ENCODE data around the gene PAPPA2.

The PAPPA2 gene

DNA sequence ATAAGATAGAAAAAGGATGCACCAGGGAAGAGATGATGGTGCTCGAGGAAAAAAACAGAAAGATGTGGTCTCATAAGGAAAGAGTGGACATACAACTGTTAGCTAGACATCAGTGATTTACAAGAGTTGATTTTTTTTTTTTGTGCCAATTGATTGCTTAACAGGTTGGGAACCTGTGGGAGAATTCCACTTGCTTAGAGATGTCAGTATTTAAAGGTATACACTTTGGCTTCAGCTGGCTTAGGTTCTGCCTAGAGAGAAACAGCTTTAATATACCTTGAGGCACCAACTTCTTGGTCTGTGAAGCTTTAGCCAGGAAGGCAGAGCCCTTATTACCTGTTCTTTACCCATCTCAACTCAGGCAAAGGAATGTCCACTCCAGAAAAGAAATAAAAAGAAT lies 303.8 kb downstream of the PAPPA2 start:
- no peak for DNase-seq (ENCODE audit: extremely low read depth, insufficient read length)
- TF ChIP-seq, protein P1, sequence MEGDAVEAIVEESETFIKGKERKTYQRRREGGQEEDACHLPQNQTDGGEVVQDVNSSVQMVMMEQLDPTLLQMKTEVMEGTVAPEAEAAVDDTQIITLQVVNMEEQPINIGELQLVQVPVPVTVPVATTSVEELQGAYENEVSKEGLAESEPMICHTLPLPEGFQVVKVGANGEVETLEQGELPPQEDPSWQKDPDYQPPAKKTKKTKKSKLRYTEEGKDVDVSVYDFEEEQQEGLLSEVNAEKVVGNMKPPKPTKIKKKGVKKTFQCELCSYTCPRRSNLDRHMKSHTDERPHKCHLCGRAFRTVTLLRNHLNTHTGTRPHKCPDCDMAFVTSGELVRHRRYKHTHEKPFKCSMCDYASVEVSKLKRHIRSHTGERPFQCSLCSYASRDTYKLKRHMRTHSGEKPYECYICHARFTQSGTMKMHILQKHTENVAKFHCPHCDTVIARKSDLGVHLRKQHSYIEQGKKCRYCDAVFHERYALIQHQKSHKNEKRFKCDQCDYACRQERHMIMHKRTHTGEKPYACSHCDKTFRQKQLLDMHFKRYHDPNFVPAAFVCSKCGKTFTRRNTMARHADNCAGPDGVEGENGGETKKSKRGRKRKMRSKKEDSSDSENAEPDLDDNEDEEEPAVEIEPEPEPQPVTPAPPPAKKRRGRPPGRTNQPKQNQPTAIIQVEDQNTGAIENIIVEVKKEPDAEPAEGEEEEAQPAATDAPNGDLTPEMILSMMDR (IDR thresholded peaks at IDR 0.05; ENCODE audit: insufficient read depth, low read length, poor library complexity, severe bottlenecking), result no peak
- H3K27me3 ChIP-seq (replicated peaks; ENCODE audit: control insufficient read depth, insufficient read depth, low read length), result no peaks in the 10 kb centered on the region
- H3K4me3 ChIP-seq (replicated peaks; ENCODE audit: low read depth, low read length), result no peak overlapping the region
- no peaks in the 10 kb centered on the region for H3K36me3 ChIP-seq (ENCODE audit: control insufficient read depth, insufficient read depth, low read length)

DNA sequence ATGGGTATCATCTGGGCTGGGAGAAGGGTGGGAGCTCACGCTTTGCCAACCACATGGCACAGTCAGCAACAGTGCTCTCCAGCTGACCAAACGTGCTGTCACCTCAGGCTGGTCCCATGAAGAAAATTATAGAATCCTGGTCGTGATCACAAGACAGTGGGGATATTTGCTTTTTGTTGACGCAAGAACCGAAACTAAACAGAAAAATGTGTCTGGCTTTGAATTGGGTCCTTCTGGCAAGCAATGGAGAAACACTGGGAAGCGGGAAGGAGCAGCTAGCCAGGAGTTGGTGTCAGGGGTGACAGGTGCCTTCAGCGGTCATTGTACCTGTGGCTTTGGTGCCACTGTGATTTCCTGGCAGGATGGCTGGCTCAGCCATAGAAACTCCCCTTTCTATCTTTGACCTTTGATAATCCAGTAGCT lies 304.8 kb downstream of the PAPPA2 start:
- TF ChIP-seq, protein P1 (IDR thresholded peaks at IDR 0.05; ENCODE audit: insufficient read depth, low read length, poor library complexity, severe bottlenecking), result no peak
- no peaks in the 10 kb centered on the region for H3K36me3 ChIP-seq (ENCODE audit: control insufficient read depth, insufficient read depth, low read length)

DNA sequence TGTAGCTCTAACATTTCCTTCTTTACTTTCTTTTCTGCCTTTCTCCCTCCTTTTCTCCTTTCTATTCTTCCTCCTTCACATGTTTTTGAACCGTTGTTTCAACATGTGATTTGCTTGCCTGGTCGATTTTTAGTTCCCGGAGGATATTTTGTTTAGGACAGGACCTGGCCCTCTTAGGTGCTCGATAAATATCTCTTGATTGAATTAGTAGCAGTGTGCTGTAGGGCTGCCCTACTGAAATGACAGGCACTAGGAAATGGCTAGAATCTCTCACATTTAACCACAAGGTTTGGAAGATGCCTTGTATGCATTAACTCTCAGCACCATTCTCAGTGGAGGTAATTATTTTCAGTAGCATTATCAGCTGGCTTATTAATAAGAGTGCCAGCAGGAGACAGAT lies 305.6 kb downstream of the PAPPA2 start:
- DNase-seq (ENCODE audit: extremely low read depth, insufficient read length), result no peak
- Histone ChIP-seq H3K4me3 (replicated peaks; ENCODE audit: low read depth, low read length) (no peak overlapping the region), H3K36me3 (ENCODE audit: control insufficient read depth, insufficient read depth, low read length) (no peaks in the 10 kb centered on the region), H3K27me3 (replicated peaks; ENCODE audit: control insufficient read depth, insufficient read depth, low read length) (no peaks in the 10 kb centered on the region)
- TF ChIP-seq, protein P1 (IDR thresholded peaks at IDR 0.05; ENCODE audit: insufficient read depth, low read length, poor library complexity, severe bottlenecking), result no peak

More for the DNA sequence above, 304.8 kb downstream of the PAPPA2 start:
- H3K27me3 ChIP-seq (replicated peaks; ENCODE audit: control insufficient read depth, insufficient read depth, low read length), result no peaks in the 10 kb centered on the region
- H3K4me3 ChIP-seq (replicated peaks; ENCODE audit: low read depth, low read length), result no peak overlapping the region
- DNase-seq (ENCODE audit: extremely low read depth, insufficient read length), result no peak

DNA sequence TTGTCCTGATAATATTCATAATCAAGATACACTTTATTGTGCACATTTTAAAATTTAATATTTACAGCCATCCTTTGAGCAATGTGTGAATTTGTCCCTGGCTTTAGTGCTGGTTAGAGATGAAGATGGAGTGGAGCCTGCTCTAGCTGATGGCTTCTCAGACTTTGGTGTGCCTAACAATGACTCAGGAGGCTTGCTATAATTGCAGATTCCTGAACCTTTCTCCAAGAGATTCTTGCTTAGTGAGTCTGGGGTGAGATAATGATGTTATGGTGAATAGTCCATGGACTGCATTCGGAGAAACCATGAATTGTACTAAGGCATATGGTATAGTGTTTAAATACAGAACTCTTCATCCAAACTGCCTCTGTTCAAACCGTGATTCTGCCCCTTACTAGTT lies 307.1 kb downstream of the PAPPA2 start:
- no peak for DNase-seq (ENCODE audit: extremely low read depth, insufficient read length)
- Histone ChIP-seq H3K27me3 (replicated peaks; ENCODE audit: control insufficient read depth, insufficient read depth, low read length) (no peaks in the 10 kb centered on the region), H3K36me3 (ENCODE audit: control insufficient read depth, insufficient read depth, low read length) (no peaks in the 10 kb centered on the region), H3K4me3 (replicated peaks; ENCODE audit: low read depth, low read length) (no peak overlapping the region)
- TF ChIP-seq, protein P1 (IDR thresholded peaks at IDR 0.05; ENCODE audit: insufficient read depth, low read length, poor library complexity, severe bottlenecking), result no peak

DNA sequence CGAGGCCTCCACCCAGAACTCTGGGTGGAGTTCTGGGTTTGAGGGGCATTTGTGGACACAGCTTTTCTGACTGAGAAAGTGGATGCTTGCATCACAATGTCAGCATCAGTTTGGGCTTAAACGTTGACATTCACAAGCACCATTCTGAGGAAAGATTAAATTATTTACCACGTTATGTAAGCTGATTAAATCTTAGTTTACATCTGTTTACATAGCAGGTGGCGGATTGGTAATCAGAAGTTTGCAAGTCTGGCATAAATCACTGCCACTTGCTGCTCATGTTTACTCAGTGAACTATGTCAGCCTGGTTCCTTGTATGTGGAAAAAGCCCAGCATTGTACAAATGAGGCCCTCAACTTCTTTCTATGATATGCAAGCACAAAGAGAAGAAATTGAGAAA lies 310.1 kb downstream of the PAPPA2 start:
- Histone ChIP-seq H3K4me3 (replicated peaks; ENCODE audit: low read depth, low read length) (no peak overlapping the region), H3K36me3 (ENCODE audit: control insufficient read depth, insufficient read depth, low read length) (no peaks in the 10 kb centered on the region), H3K27me3 (replicated peaks; ENCODE audit: control insufficient read depth, insufficient read depth, low read length) (no peaks in the 10 kb centered on the region)
- TF ChIP-seq, protein P1 (IDR thresholded peaks at IDR 0.05; ENCODE audit: insufficient read depth, low read length, poor library complexity, severe bottlenecking), result no peak
- no peak for DNase-seq (ENCODE audit: extremely low read depth, insufficient read length)

DNA sequence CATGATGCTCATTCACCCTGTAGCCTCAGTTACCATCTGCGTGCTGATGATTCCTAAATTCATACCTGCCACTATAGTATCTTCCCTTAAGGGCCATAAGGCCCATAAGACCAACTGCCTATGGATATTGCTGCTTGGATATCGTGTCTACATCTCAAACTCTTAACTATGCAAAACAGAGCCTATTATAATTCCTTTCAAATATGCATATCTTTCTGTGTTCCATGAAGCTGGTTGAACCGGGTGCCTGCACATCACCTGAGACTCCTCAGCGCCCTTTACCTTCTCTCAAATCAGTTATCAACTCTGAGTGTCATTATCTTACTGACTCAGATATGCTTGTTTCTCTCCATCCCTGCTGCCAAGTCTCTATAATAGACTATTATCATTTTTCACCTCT lies 311.2 kb downstream of the PAPPA2 start:
- TF ChIP-seq, protein P1 (IDR thresholded peaks at IDR 0.05; ENCODE audit: insufficient read depth, low read length, poor library complexity, severe bottlenecking), result no peak
- DNase-seq (ENCODE audit: extremely low read depth, insufficient read length), result no peak
- Histone ChIP-seq H3K27me3 (replicated peaks; ENCODE audit: control insufficient read depth, insufficient read depth, low read length) (no peaks in the 10 kb centered on the region), H3K36me3 (ENCODE audit: control insufficient read depth, insufficient read depth, low read length) (no peaks in the 10 kb centered on the region), H3K4me3 (replicated peaks; ENCODE audit: low read depth, low read length) (no peak overlapping the region)

Measured in GM06990 (cell line).